T-cell (primary cell): ENCODE measurements around the gene BRD2. TPM values are rescaled to one million over a fixed set of nuclear protein-coding genes. Genes with fewer than 3 reads are reported as not detected.

Experiments
- ATAC-seq, 4 experiments: fragments of 200-7000 bp in 3 of 4; fragments of 150-1000 bp in 1 of 4; cut with Tn5 transposase; replicated peaks in 1 of 4; 1 replicate in 3 of 4; 2 replicates in 1 of 4; pipeline ENCODE4 v1.10.0; 2021; ENCODE audit warnings: moderate library complexity in 3 of 4, mild to moderate bottlenecking in 2 of 4, moderate number of reproducible peaks in 1 of 4
- CTCF ChIA-PET, 2 donors: fragments of 300-600 bp; sonication (Branson Sonifier 250); formaldehyde crosslinking; loops; one replicate each; lab custom pipeline; 2022; ENCODE audit warnings: antibody characterized with exemption in 2 of 2; lab: Charles Lee
- POLR2A ChIA-PET, 2 donors: fragments of 300-600 bp; sonication (Branson Sonifier 250); formaldehyde crosslinking; loops; one replicate each; lab custom pipeline; 2022; ENCODE audit warnings: antibody characterized with exemption in 2 of 2; lab: Charles Lee
- DNase-seq, 35 experiments: peaks; one replicate each; pipeline versions ENCODE4 v3.0.0 to v3.0.0-alpha.2; 2013 to 2023
- H3K27ac ChIP-seq: one replicate; pipeline ENCODE4 v1.5.1; 2013; ENCODE audit warnings: low read length
- H3K27me3 ChIP-seq, 2 experiments: replicated peaks in 1 of 2; 1 replicate in 1 of 2; 2 replicates in 1 of 2; pipeline versions ENCODE4 v1.6.1 to v1.7.0; 2013; ENCODE audit warnings: low read length in 1 of 2, mixed read lengths in 1 of 2; ENCODE audit not compliant: control insufficient read depth in 2 of 2, insufficient read depth in 2 of 2; ENCODE audit errors: extremely low read depth in 1 of 2
- H3K36me3 ChIP-seq, 2 donors: 1 replicate in 1 of 2; 2 replicates in 1 of 2; pipeline versions ENCODE4 v1.6.1 to v1.7.0; 2013; ENCODE audit warnings: low read length in 1 of 2; ENCODE audit not compliant: control insufficient read depth in 2 of 2, insufficient read depth in 1 of 2; ENCODE audit errors: extremely low read depth in 1 of 2
- H3K4me1 ChIP-seq, 2 experiments: 1 replicate in 1 of 2; 2 replicates in 1 of 2; pipeline versions ENCODE4 v1.6.1 to v1.7.0; 2013; ENCODE audit warnings: low read length in 2 of 2, mixed read lengths in 1 of 2; ENCODE audit not compliant: insufficient read depth in 2 of 2, control insufficient read depth in 1 of 2; ENCODE audit errors: extremely low read depth in 1 of 2
- H3K4me3 ChIP-seq, 2 donors: 1 replicate in 1 of 2; 2 replicates in 1 of 2; pipeline versions ENCODE4 v1.5.1 to v1.7.0; 2013; ENCODE audit warnings: mild to moderate bottlenecking in 2 of 2, low read length in 1 of 2, moderate library complexity in 1 of 2; ENCODE audit not compliant: control insufficient read depth in 1 of 2; ENCODE audit errors: extremely low read depth in 1 of 2
- H3K9me3 ChIP-seq: 2 replicates; pipeline ENCODE4 v1.7.0; 2013
- H3K27ac Mint-ChIP-seq, 2 donors: one replicate each; pipeline ENCODE4 v1.8.0; 2020 to 2021; ENCODE audit warnings: mild to moderate bottlenecking in 2 of 2, mixed read lengths in 2 of 2
- H3K27me3 Mint-ChIP-seq, 2 donors: one replicate each; pipeline ENCODE4 v1.8.0; 2021 to 2022; ENCODE audit warnings: mixed read lengths in 2 of 2
- H3K36me3 Mint-ChIP-seq: one replicate; pipeline ENCODE4 v1.8.0; 2021; ENCODE audit warnings: mixed read lengths
- H3K4me1 Mint-ChIP-seq, 3 donors: one replicate each; pipeline ENCODE4 v1.8.0; 2020 to 2022; ENCODE audit warnings: mixed read lengths in 3 of 3, mild to moderate bottlenecking in 1 of 3
- H3K4me3 Mint-ChIP-seq, 3 donors: one replicate each; pipeline ENCODE4 v1.8.0; 2020 to 2022; ENCODE audit warnings: mild to moderate bottlenecking in 3 of 3, mixed read lengths in 3 of 3, moderate library complexity in 3 of 3
- H3K9me3 Mint-ChIP-seq, 3 donors: one replicate each; pipeline ENCODE4 v1.8.0; 2020 to 2022; ENCODE audit warnings: mixed read lengths in 3 of 3
- WGBS: methylation state at CpG from one replicate; pipeline ENCODE4 v1.1.5; 2013; ENCODE audit warnings: missing lambda C conversion rate; ENCODE audit not compliant: insufficient coverage; 5-methylcytosine and 5-hydroxymethylcytosine counted together
- total RNA-seq, 35 experiments: library from RNA in 6 of 35; stranded (reverse) in 6 of 35; fragments of 120-200 nt in 1 of 35; gene quantifications; one replicate each; pipeline versions ENCODE4 v1.2.1 to v1.2.4 and lab custom pipeline; 2013 to 2026

BRD2 gene
- total RNA-seq, 5 donors from 2014 or later (not counting 1 experiment from before 2014, with no cell fraction given), result 320 to 383 (median 358) TPM

- H3K4me1 ChIP-seq, result no peaks in the 10 kb centered on the region
- POLR2A ChIA-PET, result interaction anchor here in 1 of 2 donors (3.6 kb wide), 1 partner anchor 11 kb away, joined by 29 read pairs; no protein-coding TSS in a partner anchor
- Mint-ChIP-seq H3K4me1 (peaks cover 39 to 48% (median 43%) of the 10 kb centered on the region in 3 donors), H3K4me3 (no peak overlapping the region), H3K27me3 (no peaks in the 10 kb centered on the region), H3K9me3 (no peaks in the 10 kb centered on the region), H3K36me3 (no peaks in the 10 kb centered on the region), H3K27ac (no peak overlapping the region)
- no CpG with 5 or more reads among the region's 5 CpGs for WGBS
- H3K27ac ChIP-seq, result no peak overlapping the region
- CTCF ChIA-PET, result interaction anchor here (0.9 to 14.4 kb wide), 3 partner anchors 7 to 27 kb away, joined by 3 to 207 read pairs (median 6); partner anchors contain the start of gene HLA-DMA (in 1 of the 2)
- H3K36me3 ChIP-seq, result no peaks in the 10 kb centered on the region
- no peak for ATAC-seq
- no peaks in the 10 kb centered on the region for H3K9me3 ChIP-seq
- DNase-seq, result no peak
- H3K27me3 ChIP-seq, result no peaks in the 10 kb centered on the region
- H3K4me3 ChIP-seq, result no peak overlapping the region
These were observed 7.8 kb upstream of the BRD2 start for GRCh38 chr6:32960563-32960962.

- Histone ChIP-seq H3K4me3 (no peak overlapping the region), H3K36me3 (no peaks in the 10 kb centered on the region), H3K27me3 (no peaks in the 10 kb centered on the region), H3K9me3 (no peaks in the 10 kb centered on the region), H3K4me1 (peaks cover 10 to 15% of the 10 kb centered on the region in 2 experiments), H3K27ac (peak overlapping the region; percentile 11)
- Mint-ChIP-seq H3K4me3 (no peak overlapping the region), H3K36me3 (no peaks in the 10 kb centered on the region), H3K4me1 (peaks cover 56 to 61% (median 61%) of the 10 kb centered on the region in 3 donors), H3K9me3 (no peaks in the 10 kb centered on the region), H3K27ac (peak overlapping the region; percentile 68 to 77), H3K27me3 (no peaks in the 10 kb centered on the region)
- ChIA-PET CTCF (interaction anchor here (0.5 to 14.4 kb wide), 7 partner anchors 9 to 1473 kb away, joined by 3 to 207 read pairs (median 4); partner anchors contain the start of gene HLA-DMA (in 1 of the 2)), POLR2A (interaction anchor here (2.3 to 3.6 kb wide), 2 partner anchors 9 to 10 kb away, joined by 10 to 29 read pairs; no protein-coding TSS in a partner anchor)
- ATAC-seq (no peak), DNase-seq (no peak)
- no CpG with 5 or more reads among the region's 1 CpG for WGBS
These were observed 6.1 kb upstream of the BRD2 start for GRCh38 chr6:32962213-32962826.

DNA sequence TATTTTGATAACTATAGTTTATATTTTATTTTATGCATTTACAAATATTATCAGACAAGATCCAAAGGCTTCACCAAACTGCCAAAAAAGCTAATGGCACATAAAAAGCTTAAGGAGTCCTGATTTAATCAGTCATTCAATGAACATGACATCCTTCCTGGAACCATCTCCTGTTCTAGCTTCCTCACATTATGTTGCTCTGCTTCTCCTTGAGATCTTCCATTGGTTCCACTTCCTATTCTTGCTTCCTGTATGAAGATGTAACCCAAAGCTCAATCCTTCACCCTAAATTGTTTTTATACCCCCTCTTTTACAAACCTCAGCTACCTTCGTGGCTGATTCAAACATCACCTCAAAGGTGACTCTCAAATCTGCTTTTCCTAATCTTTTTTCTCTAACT is 4.5 kb upstream of the BRD2 start:
- no peak overlapping the region for H3K4me3 ChIP-seq
- H3K27ac Mint-ChIP-seq, result peak overlapping the region; percentile 44 to 78
- peak overlapping the region; percentile 32 for H3K27ac ChIP-seq
- H3K4me1 Mint-ChIP-seq, result peaks cover 61 to 67% (median 66%) of the 10 kb centered on the region in 3 donors
- H3K4me3 Mint-ChIP-seq, result no peak overlapping the region
- POLR2A ChIA-PET, result interaction anchor here (2.3 to 3.6 kb wide), 2 partner anchors 8 kb away, joined by 10 to 29 read pairs; no protein-coding TSS in a partner anchor
- H3K36me3 ChIP-seq, result no peaks in the 10 kb centered on the region
- H3K9me3 ChIP-seq, result no peaks in the 10 kb centered on the region
- no peaks in the 10 kb centered on the region for H3K36me3 Mint-ChIP-seq
- ATAC-seq (no peak), DNase-seq (no peak)
- CTCF ChIA-PET, result interaction anchor here (1.0 to 14.4 kb wide), 8 partner anchors 8 to 119 kb away, joined by 3 to 207 read pairs (median 4); partner anchors contain the start of gene HLA-DMA (in 1 of the 2)
- no peaks in the 10 kb centered on the region for H3K27me3 ChIP-seq
- H3K4me1 ChIP-seq, result peaks cover 13 to 15% of the 10 kb centered on the region in 2 experiments
- no CpG with 5 or more reads among the region's 1 CpG for WGBS
- H3K27me3 Mint-ChIP-seq, result no peaks in the 10 kb centered on the region
- H3K9me3 Mint-ChIP-seq, result no peaks in the 10 kb centered on the region

DNA sequence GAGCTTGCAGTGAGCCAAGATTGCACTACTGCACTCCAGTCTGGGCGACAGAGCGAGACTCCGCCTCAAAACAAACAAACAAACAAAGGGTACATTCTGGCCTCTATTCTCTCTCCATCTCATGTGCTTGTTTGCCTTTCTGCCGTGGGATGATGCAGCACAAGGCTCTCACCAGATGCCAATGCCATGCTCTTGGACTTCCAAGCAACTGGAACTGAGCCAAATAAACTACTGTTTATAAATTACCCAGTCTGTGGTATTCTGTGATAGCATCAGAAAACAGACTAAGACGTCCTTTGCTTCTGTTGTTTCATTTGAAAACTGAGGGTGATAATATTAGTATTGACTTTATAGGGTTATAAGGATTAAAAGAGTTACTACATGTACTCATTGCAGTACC is 3.6 kb upstream of the BRD2 start:
- Mint-ChIP-seq H3K4me3 (no peak overlapping the region), H3K27ac (peak overlapping the region; percentile 85 to 89), H3K4me1 (peaks cover 61 to 68% (median 64%) of the 10 kb centered on the region in 3 donors), H3K36me3 (no peaks in the 10 kb centered on the region), H3K9me3 (no peaks in the 10 kb centered on the region), H3K27me3 (no peaks in the 10 kb centered on the region)
- DNase-seq, result no peak
- Histone ChIP-seq H3K4me1 (peaks cover 15 to 21% of the 10 kb centered on the region in 2 experiments), H3K4me3 (no peak overlapping the region), H3K27ac (peak overlapping the region; percentile 28), H3K27me3 (no peaks in the 10 kb centered on the region), H3K9me3 (no peaks in the 10 kb centered on the region), H3K36me3 (no peaks in the 10 kb centered on the region)
- ChIA-PET CTCF (interaction anchor here (1.4 to 14.4 kb wide), 3 partner anchors 11 to 94 kb away, joined by 3 to 207 read pairs (median 7); partner anchors contain the start of gene HLA-DMA (in 2 of the 2)), POLR2A (no interaction called here)
- 80% methylated on average over 1 of the region's 5 CpGs for WGBS
- ATAC-seq, result no peak

- peaks cover 15 to 29% of the 10 kb centered on the region in 2 experiments for H3K4me1 ChIP-seq
- Mint-ChIP-seq H3K27ac (peak overlapping the region; percentile 89 to 93), H3K4me3 (peak overlapping the region; percentile 96 to 99 (median 99)), H3K27me3 (no peaks in the 10 kb centered on the region), H3K9me3 (no peaks in the 10 kb centered on the region), H3K36me3 (peaks cover 5% of the 10 kb centered on the region), H3K4me1 (peaks cover 45 to 56% (median 46%) of the 10 kb centered on the region in 3 donors)
- ChIA-PET CTCF (interaction anchor here (0.6 to 14.4 kb wide), 12 partner anchors 9 to 108 kb away, joined by 3 to 207 read pairs (median 5); partner anchors contain the start of genes HLA-DMA (in 1 of the 2), HLA-DMB (in 1 of the 2) and HLA-DPB1 (in 1 of the 2)), POLR2A (interaction anchor here (0.5 to 1.3 kb wide), 5 partner anchors 11 to 113 kb away, joined by 3 to 5 read pairs (median 4); partner anchors contain the start of genes HLA-DMA (in 1 of the 2) and PSMB9 (in 1 of the 2))
- peak overlapping the region; percentile 72 to 80 for H3K4me3 ChIP-seq
- WGBS, result 1% methylated on average over 11 of the region's 16 CpGs
- H3K36me3 ChIP-seq, result no peaks in the 10 kb centered on the region
- ATAC-seq (no peak), DNase-seq (peak in 5 of 35 experiments; percentile 11 to 69 (median 24))
- peak overlapping the region; percentile 92 for H3K27ac ChIP-seq
- H3K9me3 ChIP-seq, result no peaks in the 10 kb centered on the region
- no peaks in the 10 kb centered on the region for H3K27me3 ChIP-seq
These were observed 973 bp upstream of the BRD2 start for GRCh38 chr6:32967151-32968091.
